Loucy (cell line): Measurements from ENCODE around the gene TBX5.

Experiments used
- H2AFZ ChIP-seq: fragments of 200-600 bp; sonication (generic); 2 replicates; pipeline ENCODE4 v1.6.0; 2016; ENCODE audit warnings: antibody characterized with exemption, mild to moderate bottlenecking, low read length, moderate library complexity
- H3F3A ChIP-seq: fragments of 200-600 bp; 2 replicates; pipeline ENCODE4 v1.6.0; 2016; ENCODE audit warnings: antibody characterized with exemption, low read depth, mild to moderate bottlenecking
- H3K27me3 ChIP-seq: fragments of 200-600 bp; sonication (generic); 2 replicates; pipeline ENCODE4 v1.6.1; 2014; ENCODE audit warnings: low read length, mild to moderate bottlenecking; ENCODE audit not compliant: insufficient read depth, poor library complexity, severe bottlenecking
- H3K36me3 ChIP-seq: fragments of 200-600 bp; sonication (generic); 2 replicates; pipeline ENCODE4 v1.6.1; 2016; ENCODE audit warnings: low read length; ENCODE audit not compliant: insufficient read depth
- H3K4me1 ChIP-seq: fragments of 200-600 bp; sonication (generic); 2 replicates; pipeline ENCODE4 v1.5.1; 2014; ENCODE audit warnings: low read length, mild to moderate bottlenecking; ENCODE audit not compliant: insufficient read depth, poor library complexity, severe bottlenecking
- H3K4me2 ChIP-seq: fragments of 200-600 bp; sonication (generic); 2 replicates; pipeline ENCODE4 v1.6.0; 2014; ENCODE audit warnings: antibody characterized with exemption, low read length, low read depth, mild to moderate bottlenecking; ENCODE audit not compliant: poor library complexity, severe bottlenecking
- H3K4me3 ChIP-seq: fragments of 200-600 bp; sonication (generic); 2 replicates; pipeline ENCODE4 v1.5.1; 2014; ENCODE audit warnings: low read length, mild to moderate bottlenecking, mixed read lengths; ENCODE audit not compliant: poor library complexity, severe bottlenecking
- H3K79me2 ChIP-seq: fragments of 200-600 bp; sonication (generic); 2 replicates; pipeline ENCODE4 v1.6.1; 2014; ENCODE audit warnings: low read length; ENCODE audit not compliant: insufficient read depth
- H3K9ac ChIP-seq: fragments of 200-600 bp; sonication (generic); 2 replicates; pipeline ENCODE4 v1.6.0; 2014; ENCODE audit warnings: mild to moderate bottlenecking, low read depth, low read length, moderate library complexity; ENCODE audit not compliant: poor library complexity, severe bottlenecking
- H3K9me2 ChIP-seq: fragments of 200-600 bp; sonication (generic); replicated peaks from 2 replicates; pipeline ENCODE4 v1.6.1; 2016; ENCODE audit warnings: low read depth, low read length, mixed read lengths
- H3K9me3 ChIP-seq: fragments of 200-600 bp; sonication (generic); 2 replicates; pipeline ENCODE4 v1.6.1; 2014; ENCODE audit warnings: mild to moderate bottlenecking, antibody characterized with exemption, low read length, low read depth; ENCODE audit not compliant: insufficient read depth
- H4K20me1 ChIP-seq: fragments of 200-600 bp; sonication (generic); 2 replicates; pipeline ENCODE4 v1.6.0; 2014; ENCODE audit warnings: antibody characterized with exemption, low read length, mild to moderate bottlenecking; ENCODE audit not compliant: insufficient read depth, poor library complexity, severe bottlenecking
- EZH2phosphoT487 ChIP-seq: fragments of 200-600 bp; IDR thresholded peaks from 2 replicates; pipeline ENCODE4 v1.6.1; 2018; ENCODE audit warnings: antibody characterized with exemption, mild to moderate bottlenecking, moderate library complexity, borderline replicate concordance
- TF ChIP-seq, protein P1 (sequence below): fragments of 200-600 bp; sonication (generic); conservative IDR thresholded peaks from 2 replicates; pipeline ENCODE4 v1.5.1; 2014; ENCODE audit warnings: mild to moderate bottlenecking, antibody characterized with exemption, low read length

The TBX5 gene

DNA sequence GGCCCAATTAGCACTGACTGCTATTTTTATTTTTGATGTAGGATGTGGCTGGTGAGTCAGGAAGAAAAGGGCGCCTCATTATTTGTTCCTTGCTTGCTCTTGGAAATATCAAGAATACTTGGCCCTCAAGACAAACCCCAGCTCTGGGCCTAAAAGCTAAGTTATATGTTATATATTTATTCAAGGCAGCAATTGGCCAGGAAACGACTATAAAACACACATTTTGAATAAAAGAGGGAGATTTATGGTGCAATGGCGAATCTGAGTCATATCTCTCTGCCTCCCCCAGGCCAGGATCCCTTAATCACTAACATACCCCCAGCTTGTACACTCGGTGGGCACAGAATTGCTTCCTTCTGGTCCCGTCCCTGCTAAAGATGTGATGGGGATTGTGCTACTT, 63.3 kb downstream of the TBX5 start:
- no peak overlapping the region for H2AFZ ChIP-seq
- no peaks in the 10 kb centered on the region for H3K36me3 ChIP-seq
- H3K9me2 ChIP-seq, result no peaks in the 10 kb centered on the region
- H3K27me3 ChIP-seq, result no peaks in the 10 kb centered on the region
- no peaks in the 10 kb centered on the region for H3K4me1 ChIP-seq
- TF ChIP-seq, protein P1, sequence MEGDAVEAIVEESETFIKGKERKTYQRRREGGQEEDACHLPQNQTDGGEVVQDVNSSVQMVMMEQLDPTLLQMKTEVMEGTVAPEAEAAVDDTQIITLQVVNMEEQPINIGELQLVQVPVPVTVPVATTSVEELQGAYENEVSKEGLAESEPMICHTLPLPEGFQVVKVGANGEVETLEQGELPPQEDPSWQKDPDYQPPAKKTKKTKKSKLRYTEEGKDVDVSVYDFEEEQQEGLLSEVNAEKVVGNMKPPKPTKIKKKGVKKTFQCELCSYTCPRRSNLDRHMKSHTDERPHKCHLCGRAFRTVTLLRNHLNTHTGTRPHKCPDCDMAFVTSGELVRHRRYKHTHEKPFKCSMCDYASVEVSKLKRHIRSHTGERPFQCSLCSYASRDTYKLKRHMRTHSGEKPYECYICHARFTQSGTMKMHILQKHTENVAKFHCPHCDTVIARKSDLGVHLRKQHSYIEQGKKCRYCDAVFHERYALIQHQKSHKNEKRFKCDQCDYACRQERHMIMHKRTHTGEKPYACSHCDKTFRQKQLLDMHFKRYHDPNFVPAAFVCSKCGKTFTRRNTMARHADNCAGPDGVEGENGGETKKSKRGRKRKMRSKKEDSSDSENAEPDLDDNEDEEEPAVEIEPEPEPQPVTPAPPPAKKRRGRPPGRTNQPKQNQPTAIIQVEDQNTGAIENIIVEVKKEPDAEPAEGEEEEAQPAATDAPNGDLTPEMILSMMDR, result no peak
- no peaks in the 10 kb centered on the region for H4K20me1 ChIP-seq
- H3K9ac ChIP-seq, result no peak overlapping the region
- H3K4me2 ChIP-seq, result no peak overlapping the region
- no peak overlapping the region for H3K4me3 ChIP-seq
- H3K79me2 ChIP-seq, result no peaks in the 10 kb centered on the region
- no peaks in the 10 kb centered on the region for H3F3A ChIP-seq
- H3K9me3 ChIP-seq, result no peaks in the 10 kb centered on the region; the same call in 1 of the 2 replicates

GRCh38 chr12:114341635-114342034, 64.3 kb downstream of the TBX5 start:
- no peaks in the 10 kb centered on the region for H3K79me2 ChIP-seq
- H4K20me1 ChIP-seq, result no peaks in the 10 kb centered on the region
- H3K9me2 ChIP-seq, result no peaks in the 10 kb centered on the region
- H3K4me2 ChIP-seq, result no peak overlapping the region
- no peak overlapping the region for H3K9ac ChIP-seq
- no peak overlapping the region for H2AFZ ChIP-seq
- TF ChIP-seq, protein P1, result no peak
- no peak for TF ChIP-seq EZH2phosphoT487
- no peaks in the 10 kb centered on the region for H3F3A ChIP-seq
- H3K27me3 ChIP-seq, result no peaks in the 10 kb centered on the region
- no peak overlapping the region for H3K4me3 ChIP-seq
- no peaks in the 10 kb centered on the region; the same call in 1 of the 2 replicates for H3K9me3 ChIP-seq
- no peaks in the 10 kb centered on the region for H3K36me3 ChIP-seq
- H3K4me1 ChIP-seq, result no peaks in the 10 kb centered on the region

GRCh38 chr12:114340231-114340630, 65.7 kb downstream of the TBX5 start:
- Histone ChIP-seq H3K4me1 (no peaks in the 10 kb centered on the region), H3K9me2 (no peaks in the 10 kb centered on the region), H3K27me3 (no peaks in the 10 kb centered on the region), H3F3A (no peaks in the 10 kb centered on the region), H3K36me3 (no peaks in the 10 kb centered on the region), H3K9ac (no peak overlapping the region), H4K20me1 (no peaks in the 10 kb centered on the region), H2AFZ (no peak overlapping the region), H3K4me2 (no peak overlapping the region), H3K79me2 (no peaks in the 10 kb centered on the region), H3K4me3 (no peak overlapping the region), H3K9me3 (no peaks in the 10 kb centered on the region; the same call in 1 of the 2 replicates)
- TF ChIP-seq EZH2phosphoT487, result no peak

DNA sequence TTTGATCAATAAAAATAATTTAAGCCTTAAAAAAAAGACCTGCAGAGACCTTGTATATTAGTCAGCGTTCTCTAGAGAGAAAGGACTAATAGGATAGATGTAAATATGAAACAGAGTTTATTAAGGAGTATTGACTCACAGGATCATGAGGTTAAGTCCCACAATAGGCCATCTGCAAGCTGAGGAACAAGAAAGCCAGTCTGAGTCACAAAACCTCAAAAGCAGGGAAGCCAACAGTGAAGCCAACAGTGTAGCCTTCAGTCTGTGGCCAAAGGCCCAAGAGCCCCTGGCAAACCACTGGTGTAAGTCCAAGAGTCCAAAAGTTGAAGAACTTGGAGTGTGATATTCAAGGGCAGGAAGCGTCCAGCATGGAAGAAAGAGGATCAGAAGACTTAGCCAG, 66.3 kb downstream of the TBX5 start:
- no peaks in the 10 kb centered on the region; the same call in 1 of the 2 replicates for H3K9me3 ChIP-seq
- TF ChIP-seq EZH2phosphoT487, result no peak
- no peak overlapping the region for H3K9ac ChIP-seq
- H4K20me1 ChIP-seq, result no peaks in the 10 kb centered on the region
- H2AFZ ChIP-seq, result no peak overlapping the region
- H3K9me2 ChIP-seq, result no peaks in the 10 kb centered on the region
- H3K4me1 ChIP-seq, result no peaks in the 10 kb centered on the region
- H3K27me3 ChIP-seq, result no peaks in the 10 kb centered on the region
- H3K4me2 ChIP-seq, result no peak overlapping the region
- no peaks in the 10 kb centered on the region for H3K36me3 ChIP-seq
- no peak overlapping the region for H3K4me3 ChIP-seq
- H3K79me2 ChIP-seq, result no peaks in the 10 kb centered on the region
- no peaks in the 10 kb centered on the region for H3F3A ChIP-seq
